IMR-90 (cell line): ENCODE results near the gene ZNF766. TPM values are rescaled to one million over a fixed set of nuclear protein-coding genes. Genes with fewer than 3 reads are reported as not detected.

Source experiments
- ATAC-seq: fragments of 200-7000 bp; cut with Tn5 transposase; 2 replicates; pipeline ENCODE4 v1.9.1; 2020; ENCODE audit warnings: low read depth, mild to moderate bottlenecking, moderate library complexity
- BruUV-seq: library from RNA; stranded (reverse); fragments of 400-500 nt; replicated peaks from 2 replicates; lab custom pipeline; 2021; lab: Mats Ljungman, UMichigan
- CTCF ChIA-PET: fragments of 300-600 bp; formaldehyde crosslinking; extraction: SDS; loops from one replicate; lab custom pipeline; 2021; ENCODE audit warnings: antibody characterized with exemption; lab: Yijun Ruan, JAX
- POLR2A ChIA-PET: fragments of 300-600 bp; sonication (Branson Sonifier 250); formaldehyde crosslinking; loops from one replicate; lab custom pipeline; 2022; ENCODE audit warnings: antibody characterized with exemption; ENCODE audit not compliant: unreplicated experiment; lab: Charles Lee
- DNase-seq: peaks from one replicate; pipeline ENCODE4 v3.0.0; 2013
- H2AFZ ChIP-seq: replicated peaks from 2 replicates; pipeline ENCODE3; 2013; ENCODE audit warnings: low read length, mild to moderate bottlenecking; ENCODE audit not compliant: poor library complexity
- H2AK5ac ChIP-seq: 2 replicates; pipeline ENCODE4 v1.6.1; 2013; ENCODE audit warnings: low read depth, low read length, inconsistent platforms
- H2AK9ac ChIP-seq: replicated peaks from 2 replicates; pipeline ENCODE3; 2013; ENCODE audit warnings: mild to moderate bottlenecking, low read depth, low read length, moderate library complexity; ENCODE audit not compliant: poor library complexity
- H2BK120ac ChIP-seq: 2 replicates; pipeline ENCODE4 v1.6.1; 2013; ENCODE audit warnings: low read depth, low read length, inconsistent platforms
- H2BK15ac ChIP-seq: 3 replicates; pipeline ENCODE4 v1.6.1; 2013; ENCODE audit warnings: low read depth, low read length, inconsistent platforms
- H2BK20ac ChIP-seq: 2 replicates; pipeline ENCODE4 v1.6.1; 2013; ENCODE audit warnings: low read depth, mild to moderate bottlenecking, inconsistent platforms, low read length, moderate library complexity
- H2BK5ac ChIP-seq: 2 replicates; pipeline ENCODE4 v1.6.1; 2013; ENCODE audit warnings: mild to moderate bottlenecking, low read depth, low read length, inconsistent platforms; ENCODE audit not compliant: poor library complexity, severe bottlenecking
- H3K14ac ChIP-seq: replicated peaks from 2 replicates; pipeline ENCODE4 v1.6.1; 2013; ENCODE audit warnings: low read depth, low read length, inconsistent platforms
- H3K18ac ChIP-seq: 2 replicates; pipeline ENCODE4 v1.6.1; 2013; ENCODE audit warnings: low read depth, low read length, control low read depth
- H3K23ac ChIP-seq: 2 replicates; pipeline ENCODE4 v1.6.1; 2013; ENCODE audit warnings: low read depth, low read length, inconsistent platforms
- H3K27ac ChIP-seq: 2 replicates; pipeline ENCODE4 v1.5.1; 2013; ENCODE audit warnings: mild to moderate bottlenecking, control low read depth, low read length; ENCODE audit not compliant: insufficient read depth
- H3K27me3 ChIP-seq: 2 replicates; pipeline ENCODE4 v1.6.1; 2013; ENCODE audit warnings: low read length; ENCODE audit not compliant: control insufficient read depth, insufficient read depth
- H3K36me3 ChIP-seq: 2 replicates; pipeline ENCODE4 v1.6.1; 2013; ENCODE audit warnings: low read length, mixed read lengths; ENCODE audit not compliant: control insufficient read depth, insufficient read depth
- H3K4ac ChIP-seq: 2 replicates; pipeline ENCODE4 v1.6.1; 2013; ENCODE audit warnings: low read depth, low read length, inconsistent platforms
- H3K4me1 ChIP-seq: 2 replicates; pipeline ENCODE4 v1.6.1; 2013; ENCODE audit warnings: low read length, mixed read lengths; ENCODE audit not compliant: control insufficient read depth, insufficient read depth
- H3K4me2 ChIP-seq: 2 replicates; pipeline ENCODE4 v1.6.1; 2013; ENCODE audit warnings: low read depth, mild to moderate bottlenecking, control low read depth, low read length, moderate library complexity
- H3K4me3 ChIP-seq: 2 replicates; pipeline ENCODE4 v1.5.1; 2013; ENCODE audit warnings: low read depth, mild to moderate bottlenecking, control low read depth, low read length, moderate library complexity; ENCODE audit not compliant: insufficient read depth
- H3K56ac ChIP-seq: 2 replicates; pipeline ENCODE4 v1.6.1; 2013; ENCODE audit warnings: low read length, inconsistent platforms; ENCODE audit not compliant: insufficient read depth; ENCODE audit errors: extremely low read depth
- H3K79me1 ChIP-seq, 2 experiments: 2 replicates each; pipeline ENCODE4 v1.6.1; 2013; ENCODE audit warnings: low read length in 2 of 2, inconsistent platforms in 1 of 2, low read depth in 1 of 2
- H3K9ac ChIP-seq: 2 replicates; pipeline ENCODE4 v1.6.1; 2013; ENCODE audit warnings: low read depth, low read length, control low read depth
- H3K9me1 ChIP-seq: 2 replicates; pipeline ENCODE4 v1.6.1; 2013; ENCODE audit warnings: low read length, inconsistent platforms; ENCODE audit not compliant: insufficient read depth
- H3K9me3 ChIP-seq: 2 replicates; pipeline ENCODE4 v1.6.1; 2013; ENCODE audit warnings: low read length; ENCODE audit not compliant: control insufficient read depth, insufficient read depth
- H4K20me1 ChIP-seq: 2 replicates; pipeline ENCODE4 v1.6.1; 2013; ENCODE audit warnings: low read length, inconsistent platforms; ENCODE audit not compliant: insufficient read depth
- H4K5ac ChIP-seq: 2 replicates; pipeline ENCODE4 v1.6.1; 2013; ENCODE audit warnings: mild to moderate bottlenecking, low read depth, low read length, control low read depth
- H4K8ac ChIP-seq, 2 experiments: 2 replicates each; pipeline ENCODE4 v1.6.1; 2013; ENCODE audit warnings: low read depth in 2 of 2, low read length in 2 of 2, control low read depth in 1 of 2, inconsistent platforms in 1 of 2
- H4K91ac ChIP-seq: 2 replicates; pipeline ENCODE4 v1.6.1; 2013; ENCODE audit warnings: low read depth, low read length, inconsistent platforms; ENCODE audit not compliant: insufficient read depth
- CEBPB ChIP-seq: IDR thresholded peaks from 2 replicates; pipeline ENCODE4 v1.6.1; 2012; ENCODE audit warnings: low read depth, low read length, improper control_type of control experiment
- CHD1 ChIP-seq: IDR thresholded peaks from 2 replicates; pipeline ENCODE4 v1.6.1; 2012; ENCODE audit warnings: low read depth, low read length, improper control_type of control experiment
- MAFK ChIP-seq: IDR thresholded peaks from 2 replicates; pipeline ENCODE4 v1.6.1; 2012; ENCODE audit warnings: low read depth, low read length, improper control_type of control experiment
- MAZ ChIP-seq: IDR thresholded peaks from 2 replicates; pipeline ENCODE4 v1.6.1; 2012; ENCODE audit warnings: low read depth, mild to moderate bottlenecking, low read length, improper control_type of control experiment, moderate library complexity, borderline replicate concordance
- MXI1 ChIP-seq: IDR thresholded peaks from 2 replicates; pipeline ENCODE4 v1.6.1; 2012; ENCODE audit warnings: low read depth, mild to moderate bottlenecking, low read length, moderate library complexity, borderline replicate concordance
- NFE2L2 ChIP-seq: fragments of 150-350 bp; IDR thresholded peaks from 2 replicates; pipeline ENCODE4 v1.6.1; 2016; ENCODE audit warnings: low read depth, mild to moderate bottlenecking, low read length
- RAD21 ChIP-seq: IDR thresholded peaks from 2 replicates; pipeline ENCODE4 v1.6.1; 2012; ENCODE audit warnings: low read length, improper control_type of control experiment
- RCOR1 ChIP-seq: IDR thresholded peaks from 2 replicates; pipeline ENCODE4 v1.6.1; 2012; ENCODE audit warnings: mild to moderate bottlenecking, low read length, improper control_type of control experiment; ENCODE audit not compliant: insufficient replicate concordance
- RFX5 ChIP-seq: IDR thresholded peaks from 2 replicates; pipeline ENCODE4 v1.8.0; 2012; ENCODE audit warnings: low read depth, mild to moderate bottlenecking, low read length, moderate library complexity
- USF2 ChIP-seq: fragments of 150-350 bp; IDR thresholded peaks from 2 replicates; pipeline ENCODE4 v1.6.1; 2017; ENCODE audit warnings: mild to moderate bottlenecking, antibody characterized with exemption, low read length, low read depth
- WGBS, 2 experiments: methylation state at CpG; one replicate each; pipeline versions ENCODE4 v1.1.5 to v1.1.7; 2013; ENCODE audit warnings: missing lambda C conversion rate in 2 of 2; ENCODE audit not compliant: insufficient read length in 1 of 2; ENCODE audit errors: extremely low coverage in 2 of 2; 5-methylcytosine and 5-hydroxymethylcytosine counted together
- dilution Hi-C: fragments of 300-500 bp; cut with HindIII; formaldehyde crosslinking; loops from one replicate; pipeline ENCODE4 v1.14.3; 2018; ENCODE audit warnings: low sequenced_read_pairs; ENCODE audit not compliant: unreplicated experiment
- in situ Hi-C: fragments of 300-500 bp; cut with MboI; formaldehyde crosslinking; loops from 3 replicates; pipeline ENCODE4 v1.14.3; 2019; ENCODE audit warnings: low sequenced_read_pairs, inconsistent platforms, mixed read lengths
- intact Hi-C: fragments of 100-400 bp; cut with micrococcal nuclease; formaldehyde crosslinking; loops from 2 replicates; pipeline ENCODE4 v1.10.0; 2022
- polyA plus RNA-seq, 3 experiments: library from polyadenylated mRNA; depleted of rRNA; stranded (reverse); fragments of >200 nt; gene quantifications; 2 replicates each; pipeline ENCODE4 v1.2.3, GENCODE V29; 2012; ENCODE audit warnings: low replicate concordance in 1 of 3
- total RNA-seq: library from RNA; depleted of rRNA; stranded (reverse); fragments of >200 nt; gene quantifications from 2 replicates; pipeline ENCODE4 v1.2.3, GENCODE V29; 2012
- TF ChIP-seq, protein P1 (sequence below): conservative IDR thresholded peaks from 2 replicates; pipeline ENCODE4 v1.5.1; 2012; ENCODE audit warnings: mild to moderate bottlenecking, low read depth, low read length, improper control_type of control experiment
- TF ChIP-seq, protein P2 (sequence below): fragments of 150-350 bp; IDR thresholded peaks from 2 replicates; pipeline ENCODE4 v1.6.1; 2016; ENCODE audit warnings: low read depth, mild to moderate bottlenecking, low read length, moderate library complexity, borderline replicate concordance

ZNF766 gene
- total and polyA plus RNA-seq, 2 of the 4 experiments (the other 2 are of a cell fraction): 4.9 to 20.4 TPM

- H4K5ac ChIP-seq: no peak overlapping the region
- H3K4me2 ChIP-seq: no peak overlapping the region
- H2BK20ac ChIP-seq: no peak overlapping the region
- H4K8ac ChIP-seq: no peak overlapping the region
- ATAC-seq (no peak), DNase-seq (no peak)
- no CpG with 5 or more reads among the region's 2 CpGs for whole genome bisulfite sequencing, 2 experiments
- no peak overlapping the region for H2BK5ac ChIP-seq
- no peaks in the 10 kb centered on the region for H4K20me1 ChIP-seq
- no peaks in the 10 kb centered on the region for H3K27me3 ChIP-seq
- in situ Hi-C loops (no loop called here), intact Hi-C loops (loop anchor here (10.0 kb wide), 1 partner anchor 310 kb away; the partner anchor contains the start of gene ZNF613), dilution Hi-C loops (no loop called here)
- H3K4ac ChIP-seq: no peak overlapping the region
- TF ChIP-seq RAD21: no peak
- TF ChIP-seq, protein P1, sequence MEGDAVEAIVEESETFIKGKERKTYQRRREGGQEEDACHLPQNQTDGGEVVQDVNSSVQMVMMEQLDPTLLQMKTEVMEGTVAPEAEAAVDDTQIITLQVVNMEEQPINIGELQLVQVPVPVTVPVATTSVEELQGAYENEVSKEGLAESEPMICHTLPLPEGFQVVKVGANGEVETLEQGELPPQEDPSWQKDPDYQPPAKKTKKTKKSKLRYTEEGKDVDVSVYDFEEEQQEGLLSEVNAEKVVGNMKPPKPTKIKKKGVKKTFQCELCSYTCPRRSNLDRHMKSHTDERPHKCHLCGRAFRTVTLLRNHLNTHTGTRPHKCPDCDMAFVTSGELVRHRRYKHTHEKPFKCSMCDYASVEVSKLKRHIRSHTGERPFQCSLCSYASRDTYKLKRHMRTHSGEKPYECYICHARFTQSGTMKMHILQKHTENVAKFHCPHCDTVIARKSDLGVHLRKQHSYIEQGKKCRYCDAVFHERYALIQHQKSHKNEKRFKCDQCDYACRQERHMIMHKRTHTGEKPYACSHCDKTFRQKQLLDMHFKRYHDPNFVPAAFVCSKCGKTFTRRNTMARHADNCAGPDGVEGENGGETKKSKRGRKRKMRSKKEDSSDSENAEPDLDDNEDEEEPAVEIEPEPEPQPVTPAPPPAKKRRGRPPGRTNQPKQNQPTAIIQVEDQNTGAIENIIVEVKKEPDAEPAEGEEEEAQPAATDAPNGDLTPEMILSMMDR: no peak
- no peak for TF ChIP-seq MAZ
- TF ChIP-seq MXI1: no peak
- no peak for TF ChIP-seq CEBPB
- no peak for TF ChIP-seq NFE2L2
- TF ChIP-seq USF2: no peak
- TF ChIP-seq, protein P2, sequence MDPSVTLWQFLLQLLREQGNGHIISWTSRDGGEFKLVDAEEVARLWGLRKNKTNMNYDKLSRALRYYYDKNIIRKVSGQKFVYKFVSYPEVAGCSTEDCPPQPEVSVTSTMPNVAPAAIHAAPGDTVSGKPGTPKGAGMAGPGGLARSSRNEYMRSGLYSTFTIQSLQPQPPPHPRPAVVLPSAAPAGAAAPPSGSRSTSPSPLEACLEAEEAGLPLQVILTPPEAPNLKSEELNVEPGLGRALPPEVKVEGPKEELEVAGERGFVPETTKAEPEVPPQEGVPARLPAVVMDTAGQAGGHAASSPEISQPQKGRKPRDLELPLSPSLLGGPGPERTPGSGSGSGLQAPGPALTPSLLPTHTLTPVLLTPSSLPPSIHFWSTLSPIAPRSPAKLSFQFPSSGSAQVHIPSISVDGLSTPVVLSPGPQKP: no peak
- no peak for TF ChIP-seq CHD1
- no peak for TF ChIP-seq RCOR1
- TF ChIP-seq MAFK: no peak
- TF ChIP-seq RFX5: no peak
- CTCF ChIA-PET: interaction anchor here (0.6 kb wide), 1 partner anchor 751 kb away, joined by 3 read pairs; no protein-coding TSS in a partner anchor
- POLR2A ChIA-PET: no interaction called here
- H3K4me3 ChIP-seq: no peak overlapping the region
- no TSS peak for BruUV-seq
- H3K9me1 ChIP-seq: no peaks in the 10 kb centered on the region
- no peak overlapping the region for H3K23ac ChIP-seq
- H4K91ac ChIP-seq: no peak overlapping the region
- H3K79me1 ChIP-seq: no peaks in the 10 kb centered on the region
- no peak overlapping the region for H2AFZ ChIP-seq
- H3K56ac ChIP-seq: no peak overlapping the region
- no peak overlapping the region for H3K9ac ChIP-seq
- H2BK15ac ChIP-seq: no peak overlapping the region
- H3K27ac ChIP-seq: no peak overlapping the region
- H3K14ac ChIP-seq: no peak overlapping the region
- H3K4me1 ChIP-seq: no peaks in the 10 kb centered on the region
- no peak overlapping the region for H3K18ac ChIP-seq
- peaks cover 3% of the 10 kb centered on the region for H3K36me3 ChIP-seq
- H3K9me3 ChIP-seq: no peaks in the 10 kb centered on the region
- H2AK9ac ChIP-seq: no peak overlapping the region
- H2AK5ac ChIP-seq: no peak overlapping the region
- no peak overlapping the region for H2BK120ac ChIP-seq
These were observed 35.0 kb upstream of the ZNF766 start for GRCh38 chr19:52234406-52234805.
